Measurements from ENCODE around the gene CAMK2A. TPM values are rescaled to one million over a fixed set of nuclear protein-coding genes. Genes with fewer than 3 reads are reported as not detected.

The CAMK2A gene
- total and polyA plus RNA-seq, 2 donors (not counting 3 experiments of a cell fraction or from before 2014, with no cell fraction given): not detected

DNA sequence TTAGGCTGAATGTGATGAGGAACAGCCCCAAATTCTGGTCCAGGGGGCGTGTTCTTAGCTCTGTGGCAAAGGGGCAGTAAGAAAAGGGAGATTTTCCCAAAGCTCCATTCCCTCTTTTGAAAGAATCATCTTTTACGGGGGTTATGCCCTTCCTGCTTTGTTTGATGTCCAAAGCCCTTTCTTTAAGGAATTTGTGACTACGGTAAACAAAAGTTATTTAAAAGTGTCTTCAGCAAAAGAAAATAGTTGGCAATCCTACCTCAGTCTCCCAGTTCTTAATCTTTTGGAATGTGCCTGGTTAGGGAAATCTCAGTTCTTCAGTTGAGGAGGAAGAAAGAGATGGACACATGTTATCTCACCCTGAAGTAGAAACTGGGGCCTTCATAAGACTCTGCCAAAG is 37.6 kb upstream of the CAMK2A start:
- H3K9me3 ChIP-seq (replicated peaks; ENCODE audit: control insufficient read depth, insufficient read depth, low read length): no peaks in the 10 kb centered on the region
- intact Hi-C loops (cut with micrococcal nuclease): no loop called here
- H3K9ac ChIP-seq (replicated peaks; ENCODE audit: extremely low read depth, insufficient read depth, low read length): no peak overlapping the region
- POLR2A ChIA-PET: no interaction called here
- H2AFZ ChIP-seq (ENCODE audit: low read depth, low read length): no peak overlapping the region
- CTCF ChIA-PET: no interaction called here
- peaks cover 2 to 6% of the 10 kb centered on the region in 2 experiments for H3K27me3 ChIP-seq (ENCODE audit: control insufficient read depth in 2 of 2, insufficient read depth in 2 of 2, low read length in 2 of 2)
- DNase-seq (ENCODE audit: low read depth, low spot score) (no peak), FAIRE-seq (no peak)
- no peak overlapping the region for H3K27ac ChIP-seq (ENCODE audit: insufficient read depth, low read depth, low read length)
- TF ChIP-seq FOS (IDR thresholded peaks at IDR 0.05; ENCODE audit: borderline replicate concordance, insufficient read depth, low read length): no peak
- TF ChIP-seq POLR2A (IDR thresholded peaks at IDR 0.05; ENCODE audit: low read depth, low read length): no peak
- TF ChIP-seq, protein P1, sequence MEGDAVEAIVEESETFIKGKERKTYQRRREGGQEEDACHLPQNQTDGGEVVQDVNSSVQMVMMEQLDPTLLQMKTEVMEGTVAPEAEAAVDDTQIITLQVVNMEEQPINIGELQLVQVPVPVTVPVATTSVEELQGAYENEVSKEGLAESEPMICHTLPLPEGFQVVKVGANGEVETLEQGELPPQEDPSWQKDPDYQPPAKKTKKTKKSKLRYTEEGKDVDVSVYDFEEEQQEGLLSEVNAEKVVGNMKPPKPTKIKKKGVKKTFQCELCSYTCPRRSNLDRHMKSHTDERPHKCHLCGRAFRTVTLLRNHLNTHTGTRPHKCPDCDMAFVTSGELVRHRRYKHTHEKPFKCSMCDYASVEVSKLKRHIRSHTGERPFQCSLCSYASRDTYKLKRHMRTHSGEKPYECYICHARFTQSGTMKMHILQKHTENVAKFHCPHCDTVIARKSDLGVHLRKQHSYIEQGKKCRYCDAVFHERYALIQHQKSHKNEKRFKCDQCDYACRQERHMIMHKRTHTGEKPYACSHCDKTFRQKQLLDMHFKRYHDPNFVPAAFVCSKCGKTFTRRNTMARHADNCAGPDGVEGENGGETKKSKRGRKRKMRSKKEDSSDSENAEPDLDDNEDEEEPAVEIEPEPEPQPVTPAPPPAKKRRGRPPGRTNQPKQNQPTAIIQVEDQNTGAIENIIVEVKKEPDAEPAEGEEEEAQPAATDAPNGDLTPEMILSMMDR (IDR thresholded peaks at IDR 0.05; ENCODE audit: extremely low read depth in 1 of 2, insufficient read depth in 1 of 2, low read depth in 1 of 2, low read length in 2 of 2): no peak
- no peak for TF ChIP-seq POLR2AphosphoS5 (IDR thresholded peaks at IDR 0.05; ENCODE audit: insufficient read depth, low read depth, low read length)
- TF ChIP-seq JUN (IDR thresholded peaks at IDR 0.05; ENCODE audit: borderline replicate concordance, insufficient read depth, insufficient read length, low read depth): no peak
- no peak for TF ChIP-seq MYC (IDR thresholded peaks at IDR 0.05; ENCODE audit: low read depth, low read length)
- TF ChIP-seq EZH2 (IDR thresholded peaks at IDR 0.05; ENCODE audit: borderline replicate concordance, low read depth, low read length, severe bottlenecking): no peak
- TF ChIP-seq, protein P2, sequence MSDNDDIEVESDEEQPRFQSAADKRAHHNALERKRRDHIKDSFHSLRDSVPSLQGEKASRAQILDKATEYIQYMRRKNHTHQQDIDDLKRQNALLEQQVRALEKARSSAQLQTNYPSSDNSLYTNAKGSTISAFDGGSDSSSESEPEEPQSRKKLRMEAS (IDR thresholded peaks at IDR 0.05; ENCODE audit: insufficient read depth, insufficient read length): no peak
- no peak for TF ChIP-seq GATA2 (IDR thresholded peaks at IDR 0.05; ENCODE audit: insufficient read depth, insufficient read length, low read depth, low read length)
- no peaks in the 10 kb centered on the region for H3K36me3 ChIP-seq (ENCODE audit: control insufficient read depth in 2 of 2, extremely low read depth in 1 of 2, insufficient read depth in 2 of 2, low read length in 2 of 2)
- H3K4me1 ChIP-seq (ENCODE audit: control insufficient read depth, extremely low read depth, insufficient read depth, low read length): no peaks in the 10 kb centered on the region
- H3K4me3 ChIP-seq (replicated peaks in 1 of 3; ENCODE audit: insufficient read depth in 1 of 3, low read depth in 1 of 3, low read length in 3 of 3): no peak overlapping the region
- no peaks in the 10 kb centered on the region for H3K79me2 ChIP-seq (ENCODE audit: control insufficient read depth, insufficient read depth, low read length)
- no peak overlapping the region for H3K4me2 ChIP-seq (ENCODE audit: insufficient read depth, low read length)
- no TSS peak for BruUV-seq (replicated peaks)
- H4K20me1 ChIP-seq (replicated peaks; ENCODE audit: control insufficient read depth, extremely low read depth, insufficient read depth, low read length): no peaks in the 10 kb centered on the region
- no peaks in the 10 kb centered on the region for H3K9me1 ChIP-seq (replicated peaks; ENCODE audit: control insufficient read depth, extremely low read depth, insufficient read depth, low read length)
- dilution Hi-C loops (cut with MboI; ENCODE audit: extremely low pct_ligation_motif_present, low sequenced_read_pairs): no loop called here

Measured in endothelial cell of umbilical vein (primary cell).